CD14-positive monocyte (primary cell): ENCODE data around the gene ARHGDIB. TPM values are rescaled to one million over a fixed set of nuclear protein-coding genes. Genes with fewer than 3 reads are reported as not detected.

Experiments
- DNase-seq, 3 donors: peaks; one replicate each; pipeline ENCODE4 v3.0.0-alpha.2; 2011 to 2022
- H2AFZ ChIP-seq: 2 replicates; pipeline ENCODE4 v1.6.0; 2012; ENCODE audit warnings: mild to moderate bottlenecking, low read depth, low read length, inconsistent platforms; ENCODE audit not compliant: insufficient read depth, poor library complexity, severe bottlenecking
- H3K27ac ChIP-seq, 2 donors: 1 replicate in 1 of 2; 2 replicates in 1 of 2; pipeline ENCODE4 v1.5.1; 2012 to 2013; ENCODE audit warnings: low read length in 2 of 2, control low read depth in 1 of 2, inconsistent platforms in 1 of 2, low read depth in 1 of 2, mild to moderate bottlenecking in 1 of 2
- H3K27me3 ChIP-seq, 2 donors: one replicate each; pipeline versions ENCODE4 v1.6.0 to v1.6.1; 2011 to 2013; ENCODE audit warnings: low read length in 2 of 2; ENCODE audit not compliant: control insufficient read depth in 2 of 2, insufficient read depth in 2 of 2
- H3K36me3 ChIP-seq, 2 donors: replicated peaks in 1 of 2; 1 replicate in 1 of 2; 2 replicates in 1 of 2; pipeline versions ENCODE4 v1.5.1 to v1.6.1; 2012 to 2013; ENCODE audit warnings: low read length in 2 of 2, control low read depth in 1 of 2, inconsistent platforms in 1 of 2, mild to moderate bottlenecking in 1 of 2; ENCODE audit not compliant: insufficient read depth in 2 of 2, control insufficient read depth in 1 of 2
- H3K4me1 ChIP-seq, 2 donors: 1 replicate in 1 of 2; 2 replicates in 1 of 2; pipeline versions ENCODE4 v1.5.1 to v1.6.1; 2012 to 2013; ENCODE audit warnings: low read length in 2 of 2, control low read depth in 1 of 2, inconsistent platforms in 1 of 2, mild to moderate bottlenecking in 1 of 2, moderate library complexity in 1 of 2; ENCODE audit not compliant: insufficient read depth in 2 of 2, control insufficient read depth in 1 of 2
- H3K4me2 ChIP-seq: replicated peaks from 2 replicates; pipeline ENCODE3; 2012; ENCODE audit warnings: low read length, moderate library complexity, mild to moderate bottlenecking; ENCODE audit not compliant: poor library complexity, severe bottlenecking; ENCODE audit errors: extremely low read depth
- H3K4me3 ChIP-seq, 3 experiments: fragments of 200-600 bp in 1 of 3; sonication (generic) in 1 of 3; replicated peaks in 1 of 3; 1 replicate in 2 of 3; 2 replicates in 1 of 3; pipeline ENCODE4 v1.5.1; 2011 to 2013; ENCODE audit warnings: low read length in 3 of 3, mild to moderate bottlenecking in 3 of 3, control low read depth in 2 of 3, low read depth in 2 of 3, inconsistent platforms in 1 of 3, moderate library complexity in 1 of 3
- H3K79me2 ChIP-seq: 2 replicates; pipeline ENCODE4 v1.6.0; 2012; ENCODE audit warnings: mild to moderate bottlenecking, control low read depth, inconsistent platforms, low read length, moderate library complexity; ENCODE audit not compliant: insufficient read depth
- H3K9ac ChIP-seq: 2 replicates; pipeline ENCODE4 v1.6.0; 2017; ENCODE audit warnings: low read length, mild to moderate bottlenecking; ENCODE audit not compliant: insufficient read depth, poor library complexity, severe bottlenecking
- H3K9me3 ChIP-seq, 2 donors: replicated peaks in 1 of 2; 1 replicate in 1 of 2; 2 replicates in 1 of 2; pipeline versions ENCODE4 v1.5.1 to v1.6.1; 2012 to 2013; ENCODE audit warnings: low read length in 2 of 2, control low read depth in 1 of 2; ENCODE audit not compliant: control insufficient read depth in 1 of 2, insufficient read depth in 1 of 2
- H4K20me1 ChIP-seq: 2 replicates; pipeline ENCODE4 v1.6.0; 2012; ENCODE audit warnings: mild to moderate bottlenecking, low read length, control low read depth, moderate library complexity; ENCODE audit not compliant: insufficient read depth
- H3K27ac Mint-ChIP-seq, 7 donors: one replicate each; pipeline ENCODE4 v1.8.0; 2020; ENCODE audit warnings: mild to moderate bottlenecking in 7 of 7, mixed read lengths in 7 of 7, moderate library complexity in 6 of 7, inconsistent platforms in 2 of 7
- H3K27me3 Mint-ChIP-seq, 3 donors: one replicate each; pipeline ENCODE4 v1.8.0; 2021 to 2022; ENCODE audit warnings: low read depth in 3 of 3, mild to moderate bottlenecking in 3 of 3, mixed read lengths in 3 of 3, moderate library complexity in 3 of 3, inconsistent platforms in 1 of 3
- H3K36me3 Mint-ChIP-seq, 2 donors: one replicate each; pipeline ENCODE4 v1.8.0; 2020; ENCODE audit warnings: mixed read lengths in 2 of 2, inconsistent platforms in 1 of 2, mild to moderate bottlenecking in 1 of 2
- H3K4me1 Mint-ChIP-seq: one replicate; pipeline ENCODE4 v1.8.0; 2020; ENCODE audit warnings: mild to moderate bottlenecking, mixed read lengths
- H3K4me3 Mint-ChIP-seq, 2 donors: one replicate each; pipeline ENCODE4 v1.8.0; 2020; ENCODE audit warnings: mild to moderate bottlenecking in 2 of 2, mixed read lengths in 2 of 2, moderate library complexity in 1 of 2
- H3K9me3 Mint-ChIP-seq, 7 donors: one replicate each; pipeline ENCODE4 v1.8.0; 2020 to 2022; ENCODE audit warnings: mixed read lengths in 7 of 7, mild to moderate bottlenecking in 6 of 7, moderate library complexity in 6 of 7, inconsistent platforms in 2 of 7
- CTCF ChIP-seq: fragments of 200-600 bp; IDR thresholded peaks from one replicate; pipeline ENCODE4 v1.8.0; 2022; ENCODE audit warnings: antibody characterized with exemption, mild to moderate bottlenecking
- WGBS: methylation state at CpG from one replicate; pipeline ENCODE4 v1.1.5; 2013; ENCODE audit warnings: missing lambda C conversion rate; ENCODE audit not compliant: insufficient coverage; 5-methylcytosine and 5-hydroxymethylcytosine counted together
- intact Hi-C, 2 donors: fragments of 100-400 bp; cut with micrococcal nuclease; formaldehyde crosslinking; loops; one replicate each; pipeline versions ENCODE4 v1.15.0 to v1.15.1; 2023
- polyA plus RNA-seq, 3 donors: library from polyadenylated mRNA; depleted of rRNA in 1 of 3; unstranded in 2 of 3; stranded (reverse) in 1 of 3; fragments of 300-500 nt in 2 of 3; fragments of >200 nt in 1 of 3; fragmentation: Illumina TruSeq in 2 of 3; gene quantifications; 1 replicate in 2 of 3; 2 replicates in 1 of 3; pipeline ENCODE4 v1.2.3, GENCODE V29; 2012 to 2021

Gene ARHGDIB
- polyA plus RNA-seq, 3 donors = 1,199 to 2,228 (median 1,854) TPM

GRCh38 chr12:14986449-14986848 is 25.0 kb upstream of the ARHGDIB start:
- Mint-ChIP-seq H3K4me3 (no peak overlapping the region), H3K27ac (peak overlapping the region in 1 of 7 donors; percentile 33)

GRCh38 chr12:14984766-14985285 is 23.4 kb upstream of the ARHGDIB start:
- Histone ChIP-seq H3K36me3 (no peaks in the 10 kb centered on the region), H2AFZ (no peak overlapping the region), H3K27me3 (no peaks in the 10 kb centered on the region), H3K4me2 (no peak overlapping the region), H3K9me3 (no peaks in the 10 kb centered on the region), H3K4me1 (peaks cover 81 to 95% of the 10 kb centered on the region in 2 donors), H4K20me1 (no peaks in the 10 kb centered on the region), H3K4me3 (no peak overlapping the region), H3K27ac (peak overlapping the region in 1 of 2 donors; percentile 98), H3K79me2 (peaks cover 28% of the 10 kb centered on the region), H3K9ac (no peak overlapping the region)
- Mint-ChIP-seq H3K9me3 (no peaks in the 10 kb centered on the region), H3K36me3 (no peaks in the 10 kb centered on the region), H3K4me1 (peaks cover 91% of the 10 kb centered on the region), H3K27ac (peak overlapping the region in 6 of 7 donors; percentile 3 to 99 (median 76)), H3K4me3 (no peak overlapping the region), H3K27me3 (no peaks in the 10 kb centered on the region)
- no CpG with 5 or more reads among the region's 1 CpG for WGBS
- TF ChIP-seq CTCF = no peak
- intact Hi-C loops = loop anchor here in 1 of 2 donors (5.0 kb wide), 1 partner anchor 38 kb away; no protein-coding TSS in a partner anchor
- no peak for DNase-seq

More at GRCh38 chr12:14986449-14986848, 25.0 kb upstream of the ARHGDIB start:
- DNase-seq = no peak
- no peak overlapping the region for H3K9ac ChIP-seq
- no peaks in the 10 kb centered on the region for H3K36me3 ChIP-seq
- no peak overlapping the region for H3K27ac ChIP-seq
- peaks cover 67 to 83% of the 10 kb centered on the region in 2 donors for H3K4me1 ChIP-seq
- H3K4me2 ChIP-seq = no peak overlapping the region
- no peaks in the 10 kb centered on the region for H3K27me3 ChIP-seq
- Mint-ChIP-seq H3K36me3 (no peaks in the 10 kb centered on the region), H3K9me3 (peaks cover 0 to 4% (median 0%) of the 10 kb centered on the region in 7 donors), H3K4me1 (peaks cover 85% of the 10 kb centered on the region), H3K27me3 (no peaks in the 10 kb centered on the region)
- no peaks in the 10 kb centered on the region for H3K9me3 ChIP-seq
- TF ChIP-seq CTCF = no peak
- H4K20me1 ChIP-seq = no peaks in the 10 kb centered on the region
- H2AFZ ChIP-seq = no peak overlapping the region
- H3K4me3 ChIP-seq = no peak overlapping the region
- H3K79me2 ChIP-seq = peaks cover 30% of the 10 kb centered on the region
- WGBS = 100% methylated on average over 1 of the region's 4 CpGs
- intact Hi-C loops = loop anchor here in 1 of 2 donors (5.0 kb wide), 1 partner anchor 39 kb away; no protein-coding TSS in a partner anchor
